Esophagus muscularis mucosa (tissue), 4 donors: ENCODE data around the gene SERPINB7. TPM values are rescaled to one million over a fixed set of nuclear protein-coding genes. Genes with fewer than 3 reads are reported as not detected.

Experiments used
- DNase-seq: peaks from one replicate; pipeline ENCODE4 v3.0.0-alpha.2; 2017; ENCODE audit errors: extremely low spot score
- H3K27ac ChIP-seq, 4 donors: fragments of 200-600 bp; sonication (generic); replicated peaks in 1 of 4; 1 replicate in 3 of 4; 2 replicates in 1 of 4; pipeline ENCODE4 v1.5.1; 2016 to 2019; ENCODE audit warnings: mild to moderate bottlenecking in 1 of 4
- H3K27me3 ChIP-seq, 4 donors: fragments of 200-600 bp; sonication (generic); one replicate each; pipeline versions ENCODE4 v1.5.1 to v1.6.0; 2016 to 2019
- H3K36me3 ChIP-seq, 4 donors: fragments of 200-600 bp; sonication (generic); one replicate each; pipeline ENCODE4 v1.5.1; 2016 to 2019
- H3K4me1 ChIP-seq, 4 donors: fragments of 200-600 bp; sonication (generic); one replicate each; pipeline ENCODE4 v1.5.1; 2016 to 2019
- H3K4me3 ChIP-seq, 4 donors: fragments of 200-600 bp; sonication (generic); 1 replicate in 2 of 4; 2 replicates in 2 of 4; pipeline ENCODE4 v1.5.1; 2016 to 2019; ENCODE audit warnings: mild to moderate bottlenecking in 4 of 4, moderate library complexity in 1 of 4
- H3K9me3 ChIP-seq, 4 donors: fragments of 200-600 bp; sonication (generic); 1 replicate in 3 of 4; 2 replicates in 1 of 4; pipeline ENCODE4 v1.5.1; 2016 to 2019
- EP300 ChIP-seq: sonication (generic); formaldehyde crosslinking; IDR thresholded peaks from one replicate; pipeline ENCODE4 v1.6.1; 2017; ENCODE audit warnings: antibody characterized with exemption
- POLR2A ChIP-seq: fragments of 450-650 bp; IDR thresholded peaks from one replicate; pipeline ENCODE4 v1.6.1; 2017; ENCODE audit warnings: antibody characterized with exemption, moderate library complexity, mild to moderate bottlenecking, low read depth
- POLR2AphosphoS5 ChIP-seq, 2 donors: sonication (generic); formaldehyde crosslinking; IDR thresholded peaks; one replicate each; pipeline ENCODE4 v1.6.1; 2017; ENCODE audit warnings: antibody characterized with exemption in 2 of 2
- WGBS: methylation state at CpG from one replicate; pipeline ENCODE4 v1.1.5; 2018; 5-methylcytosine and 5-hydroxymethylcytosine counted together
- intact Hi-C: fragments of 100-400 bp; cut with DNase I; formaldehyde crosslinking; loops from one replicate; pipeline ENCODE4 v1.15.1; 2023
- total RNA-seq, 4 donors: library from RNA; depleted of rRNA; stranded (reverse); fragments of >200 nt; gene quantifications; one replicate each; pipeline versions ENCODE4 v1.1.0 to v1.2.1, GENCODE V29; 2016
- TF ChIP-seq, protein P1 (sequence below), 3 experiments: fragments of 200-600 bp in 2 of 3; fragments of 450-650 bp in 1 of 3; sonication (generic) in 2 of 3; IDR thresholded peaks; one replicate each; pipeline ENCODE4 v1.5.1; 2017 to 2019; ENCODE audit warnings: antibody characterized with exemption in 3 of 3, mild to moderate bottlenecking in 2 of 3, moderate library complexity in 1 of 3

The SERPINB7 gene
- total RNA-seq, 4 donors from 2014 or later, result not detected

DNA sequence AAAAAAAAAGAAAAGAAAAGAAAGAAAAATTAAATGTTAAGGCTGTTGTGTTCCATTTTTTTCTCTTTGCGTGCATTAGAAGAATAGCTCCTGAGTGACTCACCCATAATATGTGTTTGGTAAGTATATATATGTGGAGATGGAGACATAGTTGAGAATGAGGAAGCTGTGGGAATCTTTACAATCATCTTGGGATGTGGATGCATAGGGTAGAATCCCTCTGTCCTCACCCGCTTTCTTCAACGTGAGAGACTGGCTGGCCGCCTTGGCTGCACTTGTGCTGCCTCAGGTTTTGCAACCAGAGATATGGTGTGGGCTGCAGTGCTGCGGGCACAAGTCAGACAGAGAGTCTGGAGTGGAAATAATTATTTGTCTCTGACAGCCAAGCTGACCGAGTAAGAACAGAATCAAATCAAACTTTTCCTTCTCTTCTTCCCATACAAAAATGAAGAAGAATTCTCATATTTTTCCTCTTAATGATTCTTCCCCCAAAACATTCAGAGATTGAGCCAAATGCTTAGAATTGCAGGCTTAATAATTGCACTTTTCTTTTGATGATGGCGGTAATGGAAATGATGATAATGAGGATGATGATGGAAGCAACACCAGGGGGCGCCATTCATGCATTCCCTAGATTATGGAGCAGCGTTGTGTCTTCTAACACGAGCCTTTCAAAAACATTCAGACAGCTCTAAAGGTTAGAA lies 48.5 kb downstream of the SERPINB7 start:
- Histone ChIP-seq H3K4me3 (no peak overlapping the region), H3K27me3 (peaks cover 0 to 6% (median 0%) of the 10 kb centered on the region in 4 donors), H3K4me1 (no peaks in the 10 kb centered on the region), H3K27ac (no peak overlapping the region), H3K9me3 (no peaks in the 10 kb centered on the region), H3K36me3 (no peaks in the 10 kb centered on the region)
- WGBS, result 65% methylated on average over 10 of the region's 10 CpGs
- TF ChIP-seq, protein P1, sequence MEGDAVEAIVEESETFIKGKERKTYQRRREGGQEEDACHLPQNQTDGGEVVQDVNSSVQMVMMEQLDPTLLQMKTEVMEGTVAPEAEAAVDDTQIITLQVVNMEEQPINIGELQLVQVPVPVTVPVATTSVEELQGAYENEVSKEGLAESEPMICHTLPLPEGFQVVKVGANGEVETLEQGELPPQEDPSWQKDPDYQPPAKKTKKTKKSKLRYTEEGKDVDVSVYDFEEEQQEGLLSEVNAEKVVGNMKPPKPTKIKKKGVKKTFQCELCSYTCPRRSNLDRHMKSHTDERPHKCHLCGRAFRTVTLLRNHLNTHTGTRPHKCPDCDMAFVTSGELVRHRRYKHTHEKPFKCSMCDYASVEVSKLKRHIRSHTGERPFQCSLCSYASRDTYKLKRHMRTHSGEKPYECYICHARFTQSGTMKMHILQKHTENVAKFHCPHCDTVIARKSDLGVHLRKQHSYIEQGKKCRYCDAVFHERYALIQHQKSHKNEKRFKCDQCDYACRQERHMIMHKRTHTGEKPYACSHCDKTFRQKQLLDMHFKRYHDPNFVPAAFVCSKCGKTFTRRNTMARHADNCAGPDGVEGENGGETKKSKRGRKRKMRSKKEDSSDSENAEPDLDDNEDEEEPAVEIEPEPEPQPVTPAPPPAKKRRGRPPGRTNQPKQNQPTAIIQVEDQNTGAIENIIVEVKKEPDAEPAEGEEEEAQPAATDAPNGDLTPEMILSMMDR (IDR thresholded peaks at IDR 0.05), result peak in 2 of 3 experiments; percentile 11 to 21
- TF ChIP-seq POLR2AphosphoS5 (IDR thresholded peaks at IDR 0.05), result no peak
- TF ChIP-seq EP300, result no peak
- no peak for DNase-seq
- intact Hi-C loops, result loop anchor here (5.0 kb wide), 1 partner anchor 114 kb away; no protein-coding TSS in a partner anchor

DNA sequence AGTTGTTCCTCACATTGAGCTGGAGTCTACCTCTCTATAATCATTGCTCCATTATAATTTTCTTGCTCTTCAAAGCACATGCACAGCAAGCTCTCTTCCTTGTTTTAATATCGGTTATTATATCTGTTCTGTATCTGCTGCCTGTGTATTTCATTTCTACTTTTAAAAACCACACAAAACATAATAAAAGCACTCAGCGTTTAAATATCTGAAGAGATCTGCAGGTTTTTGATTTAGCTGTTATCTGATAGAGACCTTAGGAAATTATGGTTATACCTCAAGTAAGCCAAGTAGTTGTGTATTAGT lies 49.0 kb downstream of the SERPINB7 start:
- intact Hi-C loops, result loop anchor here (5.0 kb wide), 1 partner anchor 113 kb away; no protein-coding TSS in a partner anchor
- no peak for DNase-seq
- H3K9me3 ChIP-seq, result no peaks in the 10 kb centered on the region
- no peaks in the 10 kb centered on the region for H3K36me3 ChIP-seq
- no peak overlapping the region for H3K27ac ChIP-seq
- H3K4me1 ChIP-seq, result no peaks in the 10 kb centered on the region
- 83% methylated on average over 2 of the region's 2 CpGs for WGBS
- no peak for TF ChIP-seq POLR2AphosphoS5 (IDR thresholded peaks at IDR 0.05)
- no peak for TF ChIP-seq EP300
- no peak for TF ChIP-seq POLR2A
- TF ChIP-seq, protein P1 (IDR thresholded peaks at IDR 0.05), result no peak
- peaks cover 0 to 6% (median 0%) of the 10 kb centered on the region in 4 donors for H3K27me3 ChIP-seq
- H3K4me3 ChIP-seq, result no peak overlapping the region

DNA sequence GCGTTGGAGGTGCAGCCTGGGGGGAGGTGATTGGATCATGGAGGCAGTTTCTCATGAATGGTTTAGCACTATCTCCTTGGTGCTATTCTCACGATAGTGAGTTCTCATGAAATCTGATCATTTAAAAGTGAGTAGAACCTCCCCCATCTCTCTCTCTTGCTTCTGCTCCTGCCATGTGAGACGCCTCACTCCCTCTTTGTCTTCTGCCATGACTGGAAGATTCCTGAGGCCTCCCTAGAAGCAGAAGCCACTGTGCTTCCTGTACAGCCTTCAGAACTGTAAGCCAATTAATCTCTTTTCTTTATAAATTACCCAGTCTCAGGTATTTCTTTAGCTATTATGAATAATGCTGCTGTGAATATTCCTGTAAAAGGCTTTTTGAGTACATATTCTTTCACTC lies 52.9 kb downstream of the SERPINB7 start:
- no peak overlapping the region for H3K4me3 ChIP-seq
- H3K27ac ChIP-seq, result no peak overlapping the region
- no peak for DNase-seq
- H3K9me3 ChIP-seq, result no peaks in the 10 kb centered on the region
- no peaks in the 10 kb centered on the region for H3K36me3 ChIP-seq
- WGBS, result 66% methylated on average over 3 of the region's 3 CpGs
- no peaks in the 10 kb centered on the region for H3K4me1 ChIP-seq
- no peaks in the 10 kb centered on the region for H3K27me3 ChIP-seq
- intact Hi-C loops, result no loop called here
- TF ChIP-seq EP300, result no peak
- TF ChIP-seq, protein P1 (IDR thresholded peaks at IDR 0.05), result no peak
- TF ChIP-seq POLR2AphosphoS5 (IDR thresholded peaks at IDR 0.05), result no peak
- TF ChIP-seq POLR2A, result no peak

DNA sequence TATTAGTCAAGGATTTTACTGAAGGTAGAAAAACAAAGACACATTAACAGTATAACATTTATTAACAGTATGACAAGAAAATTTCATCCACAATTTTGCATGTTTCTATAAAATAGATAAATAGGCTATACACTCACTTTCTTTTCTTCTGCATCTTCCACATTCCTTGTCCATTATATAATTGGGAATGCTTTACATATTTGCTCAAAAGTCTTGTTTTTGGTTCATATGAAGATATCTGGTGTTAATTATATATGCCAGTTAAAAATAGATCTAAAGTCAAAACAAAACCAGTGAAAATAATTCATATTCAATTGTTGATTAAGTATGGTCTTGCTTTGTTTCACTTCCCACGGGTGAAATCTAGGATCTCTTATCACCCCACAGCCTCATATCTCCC lies 53.4 kb downstream of the SERPINB7 start:
- intact Hi-C loops, result no loop called here

More for the DNA sequence above, 53.4 kb downstream of the SERPINB7 start:
- Histone ChIP-seq H3K4me3 (no peak overlapping the region), H3K27me3 (no peaks in the 10 kb centered on the region), H3K9me3 (no peaks in the 10 kb centered on the region), H3K4me1 (no peaks in the 10 kb centered on the region), H3K27ac (no peak overlapping the region), H3K36me3 (no peaks in the 10 kb centered on the region)
- WGBS, result 56% methylated on average over 1 of the region's 1 CpG
- TF ChIP-seq, protein P1 (IDR thresholded peaks at IDR 0.05), result no peak
- TF ChIP-seq POLR2A (no peak), POLR2AphosphoS5 (IDR thresholded peaks at IDR 0.05) (no peak), EP300 (no peak)
- no peak for DNase-seq
